Spleen (tissue), 7 donors: ENCODE measurements around the gene PRKAB1.

ENCODE experiments used
- CTCF ChIP-seq, 11 experiments: fragments of 200-600 bp in 7 of 11; fragments of 450-650 bp in 4 of 11; sonication (generic) in 4 of 11; IDR thresholded peaks in 8 of 11; conservative IDR thresholded peaks in 3 of 11; 1 replicate in 7 of 11; 2 replicates in 4 of 11; pipeline versions ENCODE4 v1.4.0 to v1.8.0; 2016 to 2021; ENCODE audit warnings: antibody characterized with exemption in 11 of 11, inconsistent platforms in 4 of 11, mild to moderate bottlenecking in 1 of 11
- POLR2A ChIP-seq, 3 donors: fragments of 450-650 bp; IDR thresholded peaks; one replicate each; pipeline ENCODE4 v1.5.1; 2017; ENCODE audit warnings: antibody characterized with exemption in 3 of 3, mild to moderate bottlenecking in 1 of 3
- donor health status: DM: no; HTN: no; CAD: no; lungs with moderate emphysema.
- donor health status: DM: no; HTN: no; CAD: no.
- donor health status: DM: no; HTN: no; CAD: no.

GRCh38 chr12:119649202-119649808, 18.6 kb upstream of the PRKAB1 start:
- peak in 9 of 11 experiments; percentile 31 to 70 (median 62) for TF ChIP-seq CTCF (IDR thresholded peaks at IDR 0.05 in 8 of 11, conservative IDR thresholded peaks at IDR 0.05 in 3 of 11)
- no peak for TF ChIP-seq POLR2A (IDR thresholded peaks at IDR 0.05)
